ENCODE data around the gene COPZ2.
"Not testable (repeated sequence)": the region's sequence is repeated elsewhere in the genome, so short reads cannot be mapped to it uniquely, and the experiment has no call there.

COPZ2 gene

GRCh38 chr17:48037036-48037837 is at the start of gene COPZ2:
TSS of gene COPZ2 (minus strand) at chr17:48037797. CDS start at chr17:48037777, 20 bp downstream.
- H3K36me3 ChIP-seq (ENCODE audit: insufficient read depth, insufficient read length, low read length), result no peaks in the 10 kb centered on the region
- H3K9me3 ChIP-seq (ENCODE audit: insufficient read depth, low read length), result no peaks in the 10 kb centered on the region
- TF ChIP-seq SUZ12 (IDR thresholded peaks at IDR 0.05; ENCODE audit: extremely low read depth, insufficient read depth, insufficient read length), result no peak
- DNase-seq (ENCODE audit: low read depth, low spot score), result no peak
- peaks cover 8% of the 10 kb centered on the region for H3K4me1 ChIP-seq (ENCODE audit: insufficient read depth, insufficient read length)
- peak within 1 kb of the TSS; percentile 43 for H3K4me3 ChIP-seq (ENCODE audit: insufficient read length, low read depth)
- peak within 1 kb of the TSS; percentile 66 for H3K9ac ChIP-seq (ENCODE audit: insufficient read length, low read depth)
- H3K27me3 ChIP-seq (ENCODE audit: insufficient read depth, insufficient read length), result peaks cover 33% of the 10 kb centered on the region

GRCh38 chr17:48084932-48085331 is 47.3 kb upstream of the COPZ2 start:
- H3K4me3 ChIP-seq (ENCODE audit: insufficient read length, low read depth), result no peak overlapping the region
- no peaks in the 10 kb centered on the region for H3K4me1 ChIP-seq (ENCODE audit: insufficient read depth, insufficient read length)

GRCh38 chr17:48081858-48082257 is 44.3 kb upstream of the COPZ2 start:
- Histone ChIP-seq H3K4me3 (ENCODE audit: insufficient read length, low read depth) (no peak overlapping the region), H3K9me3 (ENCODE audit: insufficient read depth, low read length) (no peaks in the 10 kb centered on the region), H3K36me3 (ENCODE audit: insufficient read depth, insufficient read length, low read length) (peaks cover 20% of the 10 kb centered on the region), H3K9ac (ENCODE audit: insufficient read length, low read depth) (no peak overlapping the region), H3K27me3 (ENCODE audit: insufficient read depth, insufficient read length) (no peaks in the 10 kb centered on the region), H3K4me1 (ENCODE audit: insufficient read depth, insufficient read length) (no peaks in the 10 kb centered on the region)
- no peak for DNase-seq (ENCODE audit: low read depth, low spot score)
- TF ChIP-seq SUZ12 (IDR thresholded peaks at IDR 0.05; ENCODE audit: extremely low read depth, insufficient read depth, insufficient read length) (no peak), YY1 (IDR thresholded peaks at IDR 0.05; ENCODE audit: insufficient read depth, insufficient read length) (no peak), ZNF274 (IDR thresholded peaks at IDR 0.05; ENCODE audit: low read depth, low read length) (no peak)

More at GRCh38 chr17:48084932-48085331, 47.3 kb upstream of the COPZ2 start:
- H3K36me3 ChIP-seq (ENCODE audit: insufficient read depth, insufficient read length, low read length), result peaks cover 9% of the 10 kb centered on the region
- no peaks in the 10 kb centered on the region for H3K9me3 ChIP-seq (ENCODE audit: insufficient read depth, low read length)
- TF ChIP-seq ZNF274 (IDR thresholded peaks at IDR 0.05; ENCODE audit: low read depth, low read length), result no peak
- H3K9ac ChIP-seq (ENCODE audit: insufficient read length, low read depth), result no peak overlapping the region
- DNase-seq (ENCODE audit: low read depth, low spot score), result no peak
- H3K27me3 ChIP-seq (ENCODE audit: insufficient read depth, insufficient read length), result no peaks in the 10 kb centered on the region

GRCh38 chr17:48077152-48077551 is 39.6 kb upstream of the COPZ2 start:
- not testable (repeated sequence) for DNase-seq (ENCODE audit: low read depth, low spot score); H3K4me1 ChIP-seq (ENCODE audit: insufficient read depth, insufficient read length); H3K4me3 ChIP-seq (ENCODE audit: insufficient read length, low read depth); H3K9ac ChIP-seq (ENCODE audit: insufficient read length, low read depth); H3K9me3 ChIP-seq (ENCODE audit: insufficient read depth, low read length); H3K27me3 ChIP-seq (ENCODE audit: insufficient read depth, insufficient read length)
- H3K36me3 ChIP-seq (ENCODE audit: insufficient read depth, insufficient read length, low read length), result peaks cover 53% of the 10 kb centered on the region

- H3K4me3 ChIP-seq (ENCODE audit: insufficient read length, low read depth), result no peak overlapping the region
- DNase-seq (ENCODE audit: low read depth, low spot score), result no peak
- no peaks in the 10 kb centered on the region for H3K27me3 ChIP-seq (ENCODE audit: insufficient read depth, insufficient read length)
- H3K36me3 ChIP-seq (ENCODE audit: insufficient read depth, insufficient read length, low read length), result peaks cover 75% of the 10 kb centered on the region
- H3K9me3 ChIP-seq (ENCODE audit: insufficient read depth, low read length), result no peaks in the 10 kb centered on the region
- TF ChIP-seq ZNF274 (IDR thresholded peaks at IDR 0.05; ENCODE audit: low read depth, low read length), result no peak
- TF ChIP-seq SUZ12 (IDR thresholded peaks at IDR 0.05; ENCODE audit: extremely low read depth, insufficient read depth, insufficient read length), result no peak
- TF ChIP-seq YY1 (IDR thresholded peaks at IDR 0.05; ENCODE audit: insufficient read depth, insufficient read length), result no peak
- H3K4me1 ChIP-seq (ENCODE audit: insufficient read depth, insufficient read length), result no peaks in the 10 kb centered on the region
- H3K9ac ChIP-seq (ENCODE audit: insufficient read length, low read depth), result no peak overlapping the region
These were observed 36.9 kb upstream of the COPZ2 start for GRCh38 chr17:48074322-48075081.

- not testable (repeated sequence) for DNase-seq (ENCODE audit: low read depth, low spot score); H3K27me3 ChIP-seq (ENCODE audit: insufficient read depth, insufficient read length); H3K9ac ChIP-seq (ENCODE audit: insufficient read length, low read depth); H3K4me3 ChIP-seq (ENCODE audit: insufficient read length, low read depth); H3K9me3 ChIP-seq (ENCODE audit: insufficient read depth, low read length); H3K4me1 ChIP-seq (ENCODE audit: insufficient read depth, insufficient read length)
- peaks cover 76% of the 10 kb centered on the region for H3K36me3 ChIP-seq (ENCODE audit: insufficient read depth, insufficient read length, low read length)
These were observed 36.0 kb upstream of the COPZ2 start for GRCh38 chr17:48073566-48074094.

GRCh38 chr17:48072811-48073210 is 35.2 kb upstream of the COPZ2 start:
- H3K4me1 ChIP-seq (ENCODE audit: insufficient read depth, insufficient read length); H3K27me3 ChIP-seq (ENCODE audit: insufficient read depth, insufficient read length); H3K4me3 ChIP-seq (ENCODE audit: insufficient read length, low read depth); H3K9me3 ChIP-seq (ENCODE audit: insufficient read depth, low read length); DNase-seq (ENCODE audit: low read depth, low spot score); H3K9ac ChIP-seq (ENCODE audit: insufficient read length, low read depth): not testable (repeated sequence)
- H3K36me3 ChIP-seq (ENCODE audit: insufficient read depth, insufficient read length, low read length), result peaks cover 79% of the 10 kb centered on the region

Measured in NT2/D1 (cell line).